ENCODE data around the gene GDNF. TPM values are rescaled to one million over a fixed set of nuclear protein-coding genes. Genes with fewer than 3 reads are reported as not detected.

GDNF gene
- total RNA-seq, 4 donors from 2014 or later, result 1.5 to 6.0 (median 2.1) TPM

- no peaks in the 10 kb centered on the region for H3K9me3 ChIP-seq
- TF ChIP-seq POLR2A (IDR thresholded peaks at IDR 0.05), result no peak
- TF ChIP-seq, protein P1, sequence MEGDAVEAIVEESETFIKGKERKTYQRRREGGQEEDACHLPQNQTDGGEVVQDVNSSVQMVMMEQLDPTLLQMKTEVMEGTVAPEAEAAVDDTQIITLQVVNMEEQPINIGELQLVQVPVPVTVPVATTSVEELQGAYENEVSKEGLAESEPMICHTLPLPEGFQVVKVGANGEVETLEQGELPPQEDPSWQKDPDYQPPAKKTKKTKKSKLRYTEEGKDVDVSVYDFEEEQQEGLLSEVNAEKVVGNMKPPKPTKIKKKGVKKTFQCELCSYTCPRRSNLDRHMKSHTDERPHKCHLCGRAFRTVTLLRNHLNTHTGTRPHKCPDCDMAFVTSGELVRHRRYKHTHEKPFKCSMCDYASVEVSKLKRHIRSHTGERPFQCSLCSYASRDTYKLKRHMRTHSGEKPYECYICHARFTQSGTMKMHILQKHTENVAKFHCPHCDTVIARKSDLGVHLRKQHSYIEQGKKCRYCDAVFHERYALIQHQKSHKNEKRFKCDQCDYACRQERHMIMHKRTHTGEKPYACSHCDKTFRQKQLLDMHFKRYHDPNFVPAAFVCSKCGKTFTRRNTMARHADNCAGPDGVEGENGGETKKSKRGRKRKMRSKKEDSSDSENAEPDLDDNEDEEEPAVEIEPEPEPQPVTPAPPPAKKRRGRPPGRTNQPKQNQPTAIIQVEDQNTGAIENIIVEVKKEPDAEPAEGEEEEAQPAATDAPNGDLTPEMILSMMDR (IDR thresholded peaks at IDR 0.05 in 4 of 5, conservative IDR thresholded peaks at IDR 0.05 in 1 of 5), result no peak
- DNase-seq, result no peak
- H3K36me3 ChIP-seq, result no peaks in the 10 kb centered on the region
- intact Hi-C loops (cut with DNase I; ENCODE audit: low total_unique reads), result no loop called here
- no peaks in the 10 kb centered on the region for H3K27me3 ChIP-seq
- H3K4me3 ChIP-seq, result no peak overlapping the region
- in situ Hi-C loops (cut with MboI; ENCODE audit: low sequenced_read_pairs in 4 of 4), result no loop called here
- ATAC-seq, result no peak
- no peak overlapping the region for H3K27ac ChIP-seq
- peaks cover 0 to 3% of the 10 kb centered on the region in 2 donors for H3K4me1 ChIP-seq
These were observed 67.6 kb downstream of the GDNF start for GRCh38 chr5:37772255-37772654.

DNA sequence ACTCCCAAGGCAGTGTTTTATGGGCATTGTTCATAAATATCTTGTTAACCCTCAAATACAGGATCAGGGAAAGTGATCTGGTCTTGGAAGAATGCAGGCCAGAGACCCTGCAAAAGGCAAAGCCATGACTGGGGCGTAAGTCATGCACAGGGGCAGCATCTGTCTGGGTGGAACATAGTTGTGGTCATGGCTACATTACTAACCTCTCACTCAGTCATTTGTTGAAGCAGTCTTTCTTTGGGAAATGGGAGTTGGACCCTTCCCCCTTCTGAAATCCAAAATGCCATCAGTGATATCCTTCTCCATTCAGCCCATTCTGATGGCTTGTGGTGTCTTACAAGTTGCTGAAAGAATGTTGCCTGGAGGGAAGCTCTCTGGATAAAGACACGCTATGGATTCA lies 68.1 kb downstream of the GDNF start:
- TF ChIP-seq POLR2A (IDR thresholded peaks at IDR 0.05), result no peak
- TF ChIP-seq, protein P1 (IDR thresholded peaks at IDR 0.05 in 4 of 5, conservative IDR thresholded peaks at IDR 0.05 in 1 of 5), result no peak
- in situ Hi-C loops (cut with MboI; ENCODE audit: low sequenced_read_pairs in 4 of 4), result no loop called here
- Histone ChIP-seq H3K27me3 (no peaks in the 10 kb centered on the region), H3K4me1 (no peaks in the 10 kb centered on the region), H3K9me3 (no peaks in the 10 kb centered on the region), H3K4me3 (no peak overlapping the region), H3K36me3 (no peaks in the 10 kb centered on the region), H3K27ac (no peak overlapping the region)
- intact Hi-C loops (cut with DNase I; ENCODE audit: low total_unique reads), result no loop called here
- ATAC-seq (no peak), DNase-seq (no peak)

DNA sequence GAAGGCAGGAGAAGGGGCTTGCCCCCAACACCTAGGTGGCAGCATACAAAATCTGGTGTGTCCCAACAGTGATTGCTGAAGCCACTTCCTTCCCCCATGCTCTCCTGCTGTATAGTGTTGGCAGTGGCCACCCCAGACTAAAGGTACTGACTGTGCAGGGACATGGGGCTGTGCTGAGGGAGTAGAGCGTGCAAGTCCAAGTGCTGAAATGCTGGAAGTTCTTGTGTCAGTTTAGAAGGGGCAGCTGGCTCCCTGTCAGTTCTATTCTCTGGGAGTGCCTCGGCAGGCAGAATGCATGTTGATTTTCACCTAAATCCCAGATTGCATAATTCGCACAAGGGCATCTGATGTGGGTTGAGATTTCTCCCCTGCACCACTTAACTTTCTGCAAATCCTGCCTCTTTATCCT lies 68.6 kb downstream of the GDNF start:
- no peaks in the 10 kb centered on the region for H3K9me3 ChIP-seq
- intact Hi-C loops (cut with DNase I; ENCODE audit: low total_unique reads) (no loop called here), in situ Hi-C loops (cut with MboI; ENCODE audit: low sequenced_read_pairs in 4 of 4) (no loop called here)
- H3K4me3 ChIP-seq, result no peak overlapping the region
- H3K27me3 ChIP-seq, result no peaks in the 10 kb centered on the region
- no peaks in the 10 kb centered on the region for H3K36me3 ChIP-seq
- DNase-seq (no peak), ATAC-seq (no peak)
- TF ChIP-seq, protein P1 (IDR thresholded peaks at IDR 0.05 in 4 of 5, conservative IDR thresholded peaks at IDR 0.05 in 1 of 5), result no peak
- TF ChIP-seq POLR2A (IDR thresholded peaks at IDR 0.05), result no peak
- H3K4me1 ChIP-seq, result no peaks in the 10 kb centered on the region
- no peak overlapping the region for H3K27ac ChIP-seq

DNA sequence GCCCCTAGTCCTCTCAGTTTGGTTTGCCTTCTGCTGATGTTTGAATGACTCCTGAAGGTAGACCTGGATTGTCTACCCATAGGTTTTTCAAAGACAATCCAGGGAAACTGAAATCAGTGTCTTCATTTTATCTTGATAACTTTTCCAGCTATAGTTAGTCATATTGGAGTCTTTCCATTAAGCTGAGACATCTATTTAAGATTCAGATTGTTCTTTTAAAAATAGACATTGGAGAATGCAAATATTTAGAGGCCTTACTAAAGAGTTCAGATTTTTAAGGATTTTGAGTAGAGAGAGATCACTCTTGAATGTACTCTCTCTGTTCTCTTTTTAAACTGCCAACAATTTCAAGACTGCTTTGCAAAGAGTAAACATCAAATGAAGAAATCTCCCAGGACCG lies 69.1 kb downstream of the GDNF start:
- H3K27ac ChIP-seq, result no peak overlapping the region

More for the DNA sequence above, 69.1 kb downstream of the GDNF start:
- Histone ChIP-seq H3K4me1 (no peaks in the 10 kb centered on the region), H3K4me3 (no peak overlapping the region), H3K36me3 (no peaks in the 10 kb centered on the region), H3K27me3 (no peaks in the 10 kb centered on the region), H3K9me3 (no peaks in the 10 kb centered on the region)
- DNase-seq (no peak), ATAC-seq (no peak)
- intact Hi-C loops (cut with DNase I; ENCODE audit: low total_unique reads), result no loop called here
- no peak for TF ChIP-seq POLR2A (IDR thresholded peaks at IDR 0.05)
- TF ChIP-seq, protein P1 (IDR thresholded peaks at IDR 0.05 in 4 of 5, conservative IDR thresholded peaks at IDR 0.05 in 1 of 5), result no peak
- in situ Hi-C loops (cut with MboI; ENCODE audit: low sequenced_read_pairs in 4 of 4), result no loop called here

Measured in gastrocnemius medialis (tissue), 4 donors.